SH-SY5Y (cell line): ENCODE data around the gene TMEM60.

Source experiments
- GATA2 ChIP-seq: IDR thresholded peaks from 2 replicates; pipeline ENCODE4 v1.6.1; 2011; ENCODE audit warnings: mild to moderate bottlenecking, low read depth, low read length
- GATA3 ChIP-seq: IDR thresholded peaks from 2 replicates; pipeline ENCODE4 v1.6.1; 2011; ENCODE audit warnings: low read depth, mild to moderate bottlenecking, low read length, moderate library complexity

GRCh38 chr7:77797734-77798393 is 370 bp downstream of the TMEM60 start:
- TF ChIP-seq GATA2 (no peak), GATA3 (no peak)
